ENCODE measurements around the gene PTGDR2.
"Not testable (repeated sequence)": the region's sequence is repeated elsewhere in the genome, so short reads cannot be mapped to it uniquely, and the experiment has no call there.

The PTGDR2 gene

GRCh38 chr11:60841797-60842667 lies 13.7 kb downstream of the PTGDR2 start, which contains the start of gene CCDC86:
Gene CCDC86, plus strand, starts transcription at chr11:60842113. Its CDS starts 12 bp downstream, at chr11:60842125.
- peak; percentile 93 for DNase-seq

GRCh38 chr11:60840470-60841430 lies 15.0 kb downstream of the PTGDR2 start:
- DNase-seq: no peak

- DNase-seq: no peak
Measured at GRCh38 chr11:60838132-60838531, 17.6 kb downstream of the PTGDR2 start.

GRCh38 chr11:60836866-60837515 lies 18.8 kb downstream of the PTGDR2 start:
- DNase-seq: no peak

- DNase-seq: no peak
Measured at GRCh38 chr11:60835534-60835846, 20.3 kb downstream of the PTGDR2 start.

GRCh38 chr11:60834742-60835533 lies 20.8 kb downstream of the PTGDR2 start:
- no peak for DNase-seq

DNA sequence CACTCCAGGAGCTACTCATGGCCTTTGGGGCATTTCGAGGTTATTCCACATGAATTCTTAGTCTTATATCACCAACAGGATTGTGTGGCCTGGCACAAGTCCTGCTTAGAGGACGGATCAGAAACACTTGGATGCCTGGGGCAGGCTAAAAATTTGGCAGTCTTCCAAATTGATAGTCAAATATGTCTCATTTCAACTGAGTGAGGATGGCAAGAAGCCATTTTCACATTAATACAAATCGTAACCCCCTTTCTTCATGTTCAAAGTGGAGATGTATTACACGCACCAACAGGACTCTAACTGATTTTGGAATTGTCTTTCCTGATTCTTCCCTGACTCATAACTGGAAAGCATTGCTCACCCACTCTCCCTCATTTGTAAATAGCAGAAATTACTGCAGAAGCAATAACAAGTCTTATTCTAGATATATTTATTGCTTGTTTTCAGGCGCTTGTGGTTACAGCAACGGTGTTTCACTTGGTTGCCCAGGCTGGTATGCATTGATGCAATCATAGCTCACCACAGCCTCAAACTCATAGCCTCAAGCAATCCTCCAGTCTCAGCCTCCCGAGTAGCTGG lies 24.2 kb downstream of the PTGDR2 start:
- no peak for DNase-seq

- no peak for DNase-seq
Measured at GRCh38 chr11:60831143-60831500, 24.6 kb downstream of the PTGDR2 start.

DNA sequence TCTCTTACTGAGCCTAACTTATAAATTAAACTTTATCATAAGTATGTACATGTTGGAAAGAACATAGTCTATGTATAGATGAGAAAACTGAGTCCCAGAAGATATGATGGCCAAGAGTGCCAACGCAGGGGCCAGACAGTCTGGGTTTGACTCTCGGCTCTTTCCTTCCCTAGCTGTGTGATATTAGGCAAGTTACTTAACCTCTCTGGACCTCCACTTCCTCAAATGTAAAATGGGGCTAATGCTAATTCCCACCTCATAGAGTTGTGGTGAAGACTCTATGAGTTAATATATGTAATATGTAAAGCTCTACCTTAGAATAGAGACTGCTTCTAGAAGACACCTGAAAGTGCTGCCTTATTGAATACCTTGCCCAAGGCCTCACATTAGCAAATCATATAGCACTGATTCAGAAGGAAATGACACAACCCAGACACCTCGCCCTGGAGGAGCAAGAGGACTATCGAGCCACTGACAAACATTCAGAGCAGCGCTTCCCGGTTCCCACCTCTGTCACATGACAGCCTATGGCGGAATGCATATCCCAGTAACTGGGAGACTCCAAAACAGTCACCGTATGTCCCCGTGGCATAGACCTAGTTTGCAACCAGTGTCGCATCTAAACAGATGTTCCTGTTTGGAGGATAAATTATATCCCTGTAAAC lies 25.1 kb downstream of the PTGDR2 start:
- peak; percentile 70 for DNase-seq

DNA sequence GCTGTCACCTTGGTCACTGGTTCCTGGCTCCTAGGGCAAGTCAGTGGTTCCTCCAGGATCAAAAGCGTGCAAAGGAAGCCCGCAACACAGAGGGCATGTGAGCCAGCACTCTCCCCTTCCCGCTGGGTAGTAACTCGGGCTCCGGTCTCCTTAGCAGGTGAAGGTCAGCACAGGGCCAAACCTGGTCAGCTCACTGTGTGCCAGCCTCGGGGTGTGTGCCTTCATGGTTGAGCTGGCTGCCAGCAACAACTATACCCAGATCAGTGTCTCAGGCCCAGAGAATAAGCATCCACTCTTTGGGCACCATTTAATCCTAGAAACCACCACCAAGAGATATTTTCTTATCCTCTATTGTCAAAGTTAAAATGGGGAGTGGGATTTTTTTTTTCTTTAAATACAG lies 30.0 kb downstream of the PTGDR2 start:
- no peak for DNase-seq

DNA sequence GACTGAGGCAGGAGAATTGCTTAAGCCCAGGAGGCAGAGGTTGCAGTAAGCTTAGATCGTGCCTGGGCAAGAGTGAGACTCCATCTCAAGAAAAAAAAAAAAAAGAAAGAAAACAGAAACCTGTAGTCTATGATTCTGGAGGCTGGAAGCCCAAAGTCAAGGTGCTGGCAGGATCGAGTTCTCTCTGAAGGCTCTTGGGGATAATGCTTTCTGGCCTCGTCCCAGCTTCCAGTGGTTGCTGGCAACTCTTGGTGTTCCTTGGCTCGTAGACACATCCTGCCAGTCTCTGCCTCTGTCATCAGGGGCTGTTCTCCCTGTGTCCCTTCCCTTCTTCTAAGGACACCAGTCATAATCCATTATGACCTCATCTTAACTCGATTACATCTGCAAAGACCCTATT lies 30.6 kb downstream of the PTGDR2 start:
- DNase-seq: no peak

GRCh38 chr11:60823745-60824306 lies 31.9 kb downstream of the PTGDR2 start:
- DNase-seq: not testable (repeated sequence)

DNA sequence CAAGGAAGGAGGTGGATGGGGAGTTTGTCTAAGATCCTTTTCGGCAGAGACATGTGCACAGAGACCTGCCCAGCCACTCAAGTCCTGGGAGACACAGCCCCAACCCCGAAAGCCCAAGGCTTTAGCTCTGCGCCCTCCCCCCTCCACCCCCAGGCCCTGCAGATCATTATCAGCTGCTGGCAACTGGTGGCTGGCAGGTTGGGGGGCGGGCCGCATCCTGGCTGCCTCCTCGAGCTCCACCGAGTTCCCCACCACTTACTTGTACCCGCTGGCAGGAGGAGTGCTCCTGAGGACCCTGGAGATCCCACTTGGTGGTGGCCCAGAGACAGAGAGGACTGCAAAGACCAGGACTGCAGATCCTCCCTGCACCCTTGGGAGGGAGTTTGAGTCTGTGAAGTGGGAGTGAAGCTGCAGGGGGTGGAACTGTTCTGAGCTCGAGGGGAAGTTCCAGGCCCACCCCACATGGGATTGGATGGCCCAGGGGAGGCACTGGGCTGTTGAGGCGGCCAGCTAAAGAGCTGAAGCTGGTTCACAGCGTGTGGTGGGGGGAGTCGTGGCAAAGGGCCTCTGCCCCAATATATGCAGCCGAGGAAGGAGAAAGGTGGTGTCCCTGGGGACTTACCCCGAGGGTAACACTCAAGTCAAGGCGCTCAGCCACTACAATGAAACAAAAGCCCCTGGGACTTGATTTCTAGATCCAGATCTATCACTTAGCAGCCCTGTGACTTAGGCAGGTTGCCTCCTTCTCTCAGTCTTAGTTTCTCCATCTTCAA lies 33.7 kb downstream of the PTGDR2 start:
- no peak for DNase-seq

DNA sequence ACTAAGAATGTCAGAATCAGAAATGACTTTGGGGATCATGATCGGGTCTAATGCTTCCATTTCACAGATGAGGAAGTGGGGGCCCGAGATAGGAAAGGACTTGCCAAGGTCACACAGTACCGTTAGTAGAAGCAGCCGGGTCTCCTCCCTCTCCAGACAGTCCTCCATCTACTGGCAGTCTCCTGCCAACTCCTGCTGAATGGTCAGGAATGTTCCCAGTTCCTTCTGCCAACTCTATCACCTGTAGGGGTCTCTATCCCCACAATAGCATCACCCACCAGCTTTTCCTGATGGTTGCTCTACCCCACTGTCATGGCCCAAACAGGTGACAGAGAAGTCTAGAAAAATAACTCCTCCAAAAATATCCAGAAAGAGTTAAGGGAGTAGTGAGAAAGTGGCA lies 37.7 kb downstream of the PTGDR2 start:
- no peak for DNase-seq

DNA sequence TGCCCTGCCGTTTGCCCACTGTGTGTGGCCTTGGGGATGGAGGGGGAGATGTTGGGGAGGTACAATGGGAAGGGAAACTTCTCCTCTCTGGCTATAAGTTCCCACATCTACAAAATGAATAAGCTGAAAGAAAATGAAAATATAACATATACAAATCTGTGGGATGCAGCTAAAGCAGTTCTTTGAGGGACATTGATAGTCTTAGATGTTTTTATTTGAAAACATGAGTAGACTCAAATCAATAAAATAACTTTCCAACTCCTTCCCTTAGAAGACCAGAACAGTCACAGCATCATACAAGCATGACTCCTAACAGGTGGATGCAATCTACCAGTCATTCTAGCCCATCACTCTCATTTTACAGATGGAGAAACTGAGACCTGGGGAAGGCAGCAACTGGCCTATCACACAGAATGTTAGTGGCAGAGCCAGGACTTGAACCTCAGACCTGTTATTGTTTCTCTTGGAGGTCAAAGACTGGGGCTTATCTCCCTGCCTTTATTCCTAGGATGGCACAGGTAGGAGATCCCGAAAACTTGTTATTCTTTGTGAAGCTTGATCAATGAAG lies 39.1 kb downstream of the PTGDR2 start:
- DNase-seq: no peak

- no peak for DNase-seq
Measured at GRCh38 chr11:60814112-60814511, 41.6 kb downstream of the PTGDR2 start.

GRCh38 chr11:60813324-60813723 lies 42.4 kb downstream of the PTGDR2 start:
- DNase-seq: no peak

DNA sequence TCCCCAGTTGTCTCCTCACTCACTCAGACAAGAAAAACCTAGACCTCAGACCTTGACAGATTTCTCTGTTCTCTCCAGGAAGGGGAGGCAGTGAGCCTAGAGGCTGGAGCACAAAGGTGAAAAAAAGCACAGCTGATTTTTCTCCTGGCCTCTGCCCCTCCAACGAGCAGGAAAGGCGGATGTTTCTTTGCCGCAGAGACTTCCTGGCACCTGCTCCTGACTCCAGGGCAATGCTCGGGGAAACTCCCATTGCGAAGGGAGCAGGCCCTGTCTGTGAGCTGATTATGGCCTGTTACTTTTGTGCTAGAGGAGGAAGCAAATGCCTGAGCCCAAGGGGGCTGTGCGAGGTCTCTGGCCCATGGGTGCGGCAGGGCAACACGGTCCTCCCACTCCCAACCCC lies 45.2 kb downstream of the PTGDR2 start:
- DNase-seq: no peak

DNA sequence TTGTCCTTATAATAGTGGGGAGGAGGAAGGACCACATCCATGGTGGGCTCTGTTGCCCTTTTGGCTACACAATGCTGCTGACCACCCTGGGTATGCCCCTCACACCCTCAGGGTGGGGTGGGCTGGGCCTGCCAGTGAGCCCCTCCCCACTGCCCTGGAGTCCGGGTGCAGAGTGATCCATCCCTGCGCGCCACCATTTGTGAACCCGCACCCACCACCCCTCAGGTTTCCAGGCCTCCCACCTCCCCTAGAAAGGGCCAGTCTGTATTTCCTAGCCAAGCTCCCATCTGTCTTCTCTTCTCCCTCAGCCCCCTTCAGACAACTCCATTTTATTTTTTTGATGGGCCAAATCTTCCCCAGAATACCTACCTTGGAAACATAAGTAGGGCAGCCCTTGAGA lies 45.6 kb downstream of the PTGDR2 start:
- no peak for DNase-seq

DNA sequence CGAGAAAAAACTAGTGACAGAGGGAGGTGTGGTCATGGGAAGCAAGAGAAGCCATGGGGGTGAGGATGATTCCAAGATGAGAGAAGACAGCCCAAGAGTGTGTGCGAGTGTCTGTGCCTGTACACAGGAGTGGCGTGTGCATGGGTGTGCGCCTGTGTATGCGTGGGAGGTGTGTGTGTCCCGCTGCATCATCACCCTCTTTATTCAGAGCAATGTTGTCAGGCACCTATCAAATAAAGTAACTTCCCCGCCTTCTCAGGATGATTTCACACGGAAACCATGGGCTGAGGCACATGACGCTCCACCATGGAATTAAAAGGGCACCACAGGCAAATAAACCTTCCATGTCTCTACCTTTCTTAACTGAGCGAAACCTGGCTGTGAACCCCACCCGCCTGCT lies 46.1 kb downstream of the PTGDR2 start:
- DNase-seq: no peak

Data from NCI-H2227 treated with DMSO at 0.1 percent for 48 hours (cell line).